ENCODE data around the gene PHF11.

Gene PHF11

GRCh38 chr13:49455007-49455398 lies 40.8 kb upstream of the PHF11 start:
- no peaks in the 10 kb centered on the region; a peak in 2 of 22 replicates for H3K9me3 ChIP-seq (replicated peaks in 1 of 11)
- peaks cover 15 to 56% (median 28%) of the 10 kb centered on the region in 11 experiments; a peak in 20 of 22 replicates for H3K36me3 ChIP-seq
- H3K9ac ChIP-seq: no peak overlapping the region
- H4K20me1 ChIP-seq: peaks cover 0 to 58% (median 0%) of the 10 kb centered on the region in 11 experiments; a peak in 2 of 22 replicates
- no peaks in the 10 kb centered on the region for H3K27me3 ChIP-seq
- peaks cover 14 to 32% (median 19%) of the 10 kb centered on the region in 10 experiments for H3K4me1 ChIP-seq
- no peak overlapping the region; a peak in 3 of 22 replicates for H3K27ac ChIP-seq
- no peak for TF ChIP-seq Cebpa-rat (IDR thresholded peaks at IDR 0.05)
- H3K4me3 ChIP-seq: no peak overlapping the region
- H3K4me2 ChIP-seq: peak overlapping the region in 3 of 11 experiments; percentile 53 to 71 (median 55); a peak in 4 of 22 replicates

- peaks cover 0 to 54% (median 0%) of the 10 kb centered on the region in 11 experiments; a peak in 2 of 22 replicates for H4K20me1 ChIP-seq
- TF ChIP-seq Cebpa-rat (IDR thresholded peaks at IDR 0.05): no peak
- peaks cover 22 to 68% (median 39%) of the 10 kb centered on the region in 11 experiments for H3K36me3 ChIP-seq
- peaks cover 8 to 25% (median 13%) of the 10 kb centered on the region in 10 experiments for H3K4me1 ChIP-seq
- H3K27me3 ChIP-seq: no peaks in the 10 kb centered on the region
- H3K9ac ChIP-seq: no peak overlapping the region
- no peak overlapping the region for H3K4me3 ChIP-seq
- no peak overlapping the region for H3K4me2 ChIP-seq
- H3K9me3 ChIP-seq (replicated peaks in 1 of 11): peaks cover 0 to 9% (median 8%) of the 10 kb centered on the region in 11 experiments; a peak in 19 of 22 replicates
- H3K27ac ChIP-seq: no peak overlapping the region
These were observed 39.6 kb upstream of the PHF11 start for GRCh38 chr13:49456156-49456555.

GRCh38 chr13:49457221-49457620 lies 38.5 kb upstream of the PHF11 start:
- Histone ChIP-seq H3K36me3 (peaks cover 25 to 70% (median 47%) of the 10 kb centered on the region in 11 experiments), H3K27ac (no peak overlapping the region)
- TF ChIP-seq Cebpa-rat (IDR thresholded peaks at IDR 0.05): no peak

GRCh38 chr13:49459580-49459979 lies 36.2 kb upstream of the PHF11 start:
- Histone ChIP-seq H3K9ac (no peak overlapping the region), H3K9me3 (replicated peaks in 1 of 11) (peaks cover 34 to 44% (median 39%) of the 10 kb centered on the region in 11 experiments), H3K27ac (no peak overlapping the region), H3K36me3 (peaks cover 40 to 72% (median 60%) of the 10 kb centered on the region in 11 experiments), H3K4me3 (no peak overlapping the region), H3K4me2 (no peak overlapping the region), H3K4me1 (peaks cover under 1 to 8% (median 3%) of the 10 kb centered on the region in 10 experiments; a peak in 17 of 20 replicates), H3K27me3 (no peaks in the 10 kb centered on the region), H4K20me1 (peaks cover 0 to 31% (median 0%) of the 10 kb centered on the region in 11 experiments; a peak in 2 of 22 replicates)
- no peak for TF ChIP-seq Cebpa-rat (IDR thresholded peaks at IDR 0.05)

More at GRCh38 chr13:49457221-49457620, 38.5 kb upstream of the PHF11 start:
- Histone ChIP-seq H3K9ac (no peak overlapping the region), H3K4me1 (peaks cover 8 to 25% (median 13%) of the 10 kb centered on the region in 10 experiments), H3K4me2 (no peak overlapping the region), H4K20me1 (peaks cover 0 to 54% (median 0%) of the 10 kb centered on the region in 11 experiments; a peak in 2 of 22 replicates), H3K27me3 (no peaks in the 10 kb centered on the region), H3K9me3 (replicated peaks in 1 of 11) (peaks cover 11 to 20% (median 18%) of the 10 kb centered on the region in 11 experiments), H3K4me3 (no peak overlapping the region)

GRCh38 chr13:49464085-49464484 lies 31.7 kb upstream of the PHF11 start:
- no peak for TF ChIP-seq Cebpa-rat (IDR thresholded peaks at IDR 0.05)
- H4K20me1 ChIP-seq: peaks cover 0 to 2% (median 0%) of the 10 kb centered on the region in 11 experiments; a peak in 2 of 22 replicates
- H3K9ac ChIP-seq: no peak overlapping the region
- H3K27me3 ChIP-seq: no peaks in the 10 kb centered on the region
- no peak overlapping the region for H3K4me3 ChIP-seq
- no peak overlapping the region for H3K4me2 ChIP-seq
- H3K27ac ChIP-seq: no peak overlapping the region
- H3K4me1 ChIP-seq: no peaks in the 10 kb centered on the region
- peaks cover 35 to 46% (median 39%) of the 10 kb centered on the region in 11 experiments for H3K9me3 ChIP-seq (replicated peaks in 1 of 11)
- peaks cover 63 to 98% (median 84%) of the 10 kb centered on the region in 11 experiments for H3K36me3 ChIP-seq

GRCh38 chr13:49464621-49465325 lies 31.0 kb upstream of the PHF11 start:
- H3K27ac ChIP-seq: no peak overlapping the region
- H3K4me3 ChIP-seq: no peak overlapping the region
- peaks cover 0 to 9% (median 0%) of the 10 kb centered on the region in 11 experiments; a peak in 2 of 22 replicates for H4K20me1 ChIP-seq
- TF ChIP-seq Cebpa-rat (IDR thresholded peaks at IDR 0.05): no peak
- H3K4me1 ChIP-seq: no peaks in the 10 kb centered on the region
- H3K36me3 ChIP-seq: peaks cover 63 to 100% (median 90%) of the 10 kb centered on the region in 11 experiments
- H3K27me3 ChIP-seq: no peaks in the 10 kb centered on the region
- H3K9me3 ChIP-seq (replicated peaks in 1 of 11): peaks cover 35 to 46% (median 39%) of the 10 kb centered on the region in 11 experiments
- no peak overlapping the region for H3K4me2 ChIP-seq
- no peak overlapping the region for H3K9ac ChIP-seq

GRCh38 chr13:49466292-49466838 lies 29.4 kb upstream of the PHF11 start:
- Histone ChIP-seq H3K4me3 (no peak overlapping the region), H3K4me2 (no peak overlapping the region), H3K36me3 (peaks cover 67 to 100% (median 91%) of the 10 kb centered on the region in 11 experiments), H3K9me3 (replicated peaks in 1 of 11) (peaks cover 27 to 34% (median 31%) of the 10 kb centered on the region in 11 experiments), H3K4me1 (no peaks in the 10 kb centered on the region), H3K27ac (no peak overlapping the region), H4K20me1 (peaks cover 0 to 15% (median 0%) of the 10 kb centered on the region in 11 experiments; a peak in 2 of 22 replicates), H3K9ac (no peak overlapping the region), H3K27me3 (no peaks in the 10 kb centered on the region)
- TF ChIP-seq Cebpa-rat (IDR thresholded peaks at IDR 0.05): no peak

GRCh38 chr13:49472186-49472585 lies 23.6 kb upstream of the PHF11 start:
- H4K20me1 ChIP-seq: peaks cover 0 to 55% (median 0%) of the 10 kb centered on the region in 11 experiments; a peak in 2 of 22 replicates
- H3K9ac ChIP-seq: no peak overlapping the region
- H3K4me3 ChIP-seq: no peak overlapping the region
- TF ChIP-seq Cebpa-rat (IDR thresholded peaks at IDR 0.05): no peak
- H3K36me3 ChIP-seq: peaks cover 63 to 100% (median 88%) of the 10 kb centered on the region in 11 experiments
- no peaks in the 10 kb centered on the region for H3K4me1 ChIP-seq
- no peaks in the 10 kb centered on the region for H3K9me3 ChIP-seq (replicated peaks in 1 of 11)
- no peaks in the 10 kb centered on the region for H3K27me3 ChIP-seq
- no peak overlapping the region for H3K27ac ChIP-seq
- no peak overlapping the region for H3K4me2 ChIP-seq

- Histone ChIP-seq H4K20me1 (peaks cover 0 to 73% (median 0%) of the 10 kb centered on the region in 11 experiments; a peak in 2 of 22 replicates), H3K9me3 (replicated peaks in 1 of 11) (no peaks in the 10 kb centered on the region), H3K9ac (no peak overlapping the region), H3K4me1 (no peaks in the 10 kb centered on the region), H3K36me3 (peaks cover 73 to 99% (median 95%) of the 10 kb centered on the region in 11 experiments), H3K4me3 (no peak overlapping the region), H3K27ac (no peak overlapping the region), H3K4me2 (no peak overlapping the region), H3K27me3 (no peaks in the 10 kb centered on the region)
- TF ChIP-seq Cebpa-rat (IDR thresholded peaks at IDR 0.05): no peak
These were observed 19.2 kb upstream of the PHF11 start for GRCh38 chr13:49476529-49476928.
